Measurements from ENCODE around the gene KIF21A. TPM values are rescaled to one million over a fixed set of nuclear protein-coding genes. Genes with fewer than 3 reads are reported as not detected.

The KIF21A gene
- total and polyA plus RNA-seq, 2 of the 13 experiments (the other 11 are each of a cell fraction or from before 2014, with no cell fraction given): 20.6 to 39.7 TPM

- TF ChIP-seq THRA (CRISPR knock-in tag; IDR thresholded peaks at IDR 0.05; ENCODE audit: borderline replicate concordance): no peak
- TF ChIP-seq MXD4 (CRISPR knock-in tag; IDR thresholded peaks at IDR 0.05): no peak
- TF ChIP-seq, protein P1, sequence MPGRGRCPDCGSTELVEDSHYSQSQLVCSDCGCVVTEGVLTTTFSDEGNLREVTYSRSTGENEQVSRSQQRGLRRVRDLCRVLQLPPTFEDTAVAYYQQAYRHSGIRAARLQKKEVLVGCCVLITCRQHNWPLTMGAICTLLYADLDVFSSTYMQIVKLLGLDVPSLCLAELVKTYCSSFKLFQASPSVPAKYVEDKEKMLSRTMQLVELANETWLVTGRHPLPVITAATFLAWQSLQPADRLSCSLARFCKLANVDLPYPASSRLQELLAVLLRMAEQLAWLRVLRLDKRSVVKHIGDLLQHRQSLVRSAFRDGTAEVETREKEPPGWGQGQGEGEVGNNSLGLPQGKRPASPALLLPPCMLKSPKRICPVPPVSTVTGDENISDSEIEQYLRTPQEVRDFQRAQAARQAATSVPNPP (CRISPR knock-in tag; IDR thresholded peaks at IDR 0.05): no peak
Observed at GRCh38 chr12:39368891-39369290, 74.0 kb downstream of the KIF21A start (continued).

GRCh38 chr12:39368096-39368495 is 74.8 kb downstream of the KIF21A start:
- Histone ChIP-seq H3K27me3 (ENCODE audit: control insufficient read depth in 1 of 2, insufficient read depth in 2 of 2, low read length in 2 of 2) (no peaks in the 10 kb centered on the region), H3K4me2 (ENCODE audit: low read depth, low read length) (no peak overlapping the region), H2AFZ (ENCODE audit: low read length) (no peak overlapping the region), H3K27ac (ENCODE audit: extremely low read length, insufficient read depth, low read length) (no peak overlapping the region), H3K4me3 (replicated peaks in 1 of 3; ENCODE audit: insufficient read depth in 1 of 3, low read depth in 2 of 3, low read length in 3 of 3) (no peak overlapping the region), H3K4me1 (ENCODE audit: insufficient read depth, low read length) (peaks cover 8% of the 10 kb centered on the region), H4K20me1 (ENCODE audit: insufficient read depth, low read length) (no peaks in the 10 kb centered on the region; the same call in 1 of the 2 replicates), H3K9me3 (ENCODE audit: low read length) (no peaks in the 10 kb centered on the region), H3K79me2 (ENCODE audit: insufficient read depth, low read length) (no peaks in the 10 kb centered on the region), H3K36me3 (replicated peaks in 1 of 2; ENCODE audit: control insufficient read depth in 1 of 2, insufficient read depth in 2 of 2, low read length in 2 of 2) (peaks cover 3 to 23% of the 10 kb centered on the region in 2 experiments; a peak in 3 of 5 replicates), H3K9ac (ENCODE audit: insufficient read depth, low read depth, low read length) (no peak overlapping the region)
- ChIA-PET CTCF (ENCODE audit: low intra/inter-chr PET ratio, low total read pairs) (no interaction called here), POLR2A (interaction anchor here (0.7 to 1.0 kb wide), 2 partner anchors 59 to 75 kb away, joined by 4 read pairs; no protein-coding TSS in a partner anchor)
- ATAC-seq (no peak), FAIRE-seq (no peak), DNase-seq (ENCODE audit: low spot score) (no peak)
- BruUV-seq (replicated peaks): no TSS peak
- 50% methylated on average over 1 of the region's 1 CpG for WGBS (ENCODE audit: low lambda C conversion rate)
- in situ Hi-C loops (cut with HindIII; ENCODE audit: extremely low pct_ligation_motif_present, low pct_unique_long_range_greater_than_20kb) (no loop called here), intact Hi-C loops (cut with micrococcal nuclease; ENCODE audit: unreplicated experiment) (no loop called here)
- TF ChIP-seq ZNF512B (CRISPR knock-in tag; IDR thresholded peaks at IDR 0.05; ENCODE audit: borderline replicate concordance) (no peak), FOXA3 (CRISPR knock-in tag; IDR thresholded peaks at IDR 0.05) (peak; percentile 26; the same call in 1 of the 2 replicates)
